H1 (cell line): Measurements from ENCODE around the gene TSC22D1. TPM values are rescaled to one million over a fixed set of nuclear protein-coding genes. Genes with fewer than 3 reads are reported as not detected.

Source experiments
- RFX5 ChIP-seq: IDR thresholded peaks from 2 replicates; pipeline ENCODE4 v1.6.1; 2011; ENCODE audit warnings: low read depth, low read length, improper control_type of control experiment, borderline replicate concordance
- SP4 ChIP-seq: IDR thresholded peaks from 2 replicates; pipeline ENCODE4 v1.6.1; 2012; ENCODE audit warnings: low read length, inconsistent platforms
- polyA plus RNA-seq, 7 experiments: library from polyadenylated mRNA; depleted of rRNA in 3 of 7; stranded (reverse) in 5 of 7; unstranded in 2 of 7; fragments of >200 nt in 5 of 7; fragments of 200-250 nt in 2 of 7; gene quantifications; 1 replicate in 5 of 7; 2 replicates in 1 of 7; 4 replicates in 1 of 7; pipeline versions ENCODE4 v1.2.1 to v1.2.3, GENCODE V29; 2011 to 2013; ENCODE audit warnings: missing spikeins in 2 of 7, mixed read lengths in 2 of 7
- total RNA-seq: library from RNA; stranded (reverse); fragmentation: NEBNext Ultra II Directional; extraction: Animal tissue kit (Norgen Biotek cat#: 25700); gene quantifications from 2 replicates; pipeline ENCODE4 v1.2.1, GENCODE V29; 2021
- TF ChIP-seq, protein P1 (sequence below): IDR thresholded peaks from 2 replicates; pipeline ENCODE4 v1.6.1; 2012; ENCODE audit warnings: low read length, inconsistent platforms

TSC22D1 gene
- total and polyA plus RNA-seq, 2 of the 8 experiments (the other 6 are each of a cell fraction or from before 2014, with no cell fraction given) = 52.6 to 80.9 TPM

DNA sequence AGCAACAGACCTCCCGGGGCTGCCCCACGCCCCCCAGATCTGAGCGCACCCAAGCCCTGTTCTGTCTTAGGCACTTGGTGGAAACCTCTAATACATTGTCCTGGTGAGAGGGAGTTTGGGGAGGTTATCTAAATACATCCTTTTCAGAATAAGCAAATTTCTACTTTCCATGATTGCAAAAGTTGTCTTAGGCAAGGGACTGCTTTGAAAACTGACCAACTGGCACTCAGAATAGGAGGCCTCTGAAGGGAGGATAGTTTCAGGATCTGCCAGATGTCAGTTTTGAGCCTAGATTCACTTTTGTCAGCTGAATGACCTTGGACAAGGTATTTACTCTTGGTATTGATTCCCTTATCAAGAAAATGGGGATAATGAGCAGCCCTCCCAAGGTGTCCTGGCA lies 190.7 kb downstream of the TSC22D1 start (continued):
- TF ChIP-seq, protein P1, sequence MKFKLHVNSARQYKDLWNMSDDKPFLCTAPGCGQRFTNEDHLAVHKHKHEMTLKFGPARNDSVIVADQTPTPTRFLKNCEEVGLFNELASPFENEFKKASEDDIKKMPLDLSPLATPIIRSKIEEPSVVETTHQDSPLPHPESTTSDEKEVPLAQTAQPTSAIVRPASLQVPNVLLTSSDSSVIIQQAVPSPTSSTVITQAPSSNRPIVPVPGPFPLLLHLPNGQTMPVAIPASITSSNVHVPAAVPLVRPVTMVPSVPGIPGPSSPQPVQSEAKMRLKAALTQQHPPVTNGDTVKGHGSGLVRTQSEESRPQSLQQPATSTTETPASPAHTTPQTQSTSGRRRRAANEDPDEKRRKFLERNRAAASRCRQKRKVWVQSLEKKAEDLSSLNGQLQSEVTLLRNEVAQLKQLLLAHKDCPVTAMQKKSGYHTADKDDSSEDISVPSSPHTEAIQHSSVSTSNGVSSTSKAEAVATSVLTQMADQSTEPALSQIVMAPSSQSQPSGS = no peak
- TF ChIP-seq SP4 (no peak), RFX5 (no peak)
